ENCODE measurements around the gene HHIPL2.

The HHIPL2 gene

DNA sequence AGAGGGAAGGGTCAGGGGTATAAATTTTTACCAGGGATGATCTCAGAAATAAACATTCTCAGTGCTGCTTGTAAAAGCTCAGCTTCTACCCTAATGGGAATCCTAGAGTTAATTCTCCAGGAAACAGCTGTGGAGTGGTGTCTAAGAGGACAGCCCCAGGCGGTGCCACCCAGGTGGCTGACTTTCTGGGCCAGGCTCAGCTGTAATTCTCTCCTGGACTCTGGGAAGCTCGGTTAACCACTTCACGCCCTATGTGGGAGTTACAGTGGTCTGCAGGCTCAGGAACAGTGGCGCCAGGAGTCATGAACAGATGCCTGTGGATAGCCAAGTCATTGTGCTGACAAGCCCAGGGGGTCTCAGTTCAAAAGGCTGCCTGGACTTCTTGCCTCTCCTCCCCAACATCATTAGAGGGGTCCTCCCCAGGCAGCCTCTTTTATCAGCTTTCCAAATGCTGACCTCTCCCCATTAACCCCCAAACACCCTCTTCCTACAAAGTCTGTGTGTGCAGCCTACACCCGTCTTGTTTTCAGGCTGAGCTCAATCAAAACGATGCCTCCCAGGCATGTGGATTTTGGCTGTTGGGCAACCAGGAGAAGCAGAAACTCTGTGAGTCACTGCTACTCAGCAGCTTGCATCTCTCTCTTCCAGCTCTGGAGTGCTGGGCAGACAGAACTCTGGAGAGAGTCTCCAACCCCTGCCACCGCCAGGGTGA is 1.2 kb downstream of the HHIPL2 start:
- H3K4me3 ChIP-seq (ENCODE audit: control insufficient read depth, low read depth, low read length): peak overlapping the region; percentile 23
- peak; percentile 70 for DNase-seq (ENCODE audit: low read depth)
- TF ChIP-seq, protein P1, sequence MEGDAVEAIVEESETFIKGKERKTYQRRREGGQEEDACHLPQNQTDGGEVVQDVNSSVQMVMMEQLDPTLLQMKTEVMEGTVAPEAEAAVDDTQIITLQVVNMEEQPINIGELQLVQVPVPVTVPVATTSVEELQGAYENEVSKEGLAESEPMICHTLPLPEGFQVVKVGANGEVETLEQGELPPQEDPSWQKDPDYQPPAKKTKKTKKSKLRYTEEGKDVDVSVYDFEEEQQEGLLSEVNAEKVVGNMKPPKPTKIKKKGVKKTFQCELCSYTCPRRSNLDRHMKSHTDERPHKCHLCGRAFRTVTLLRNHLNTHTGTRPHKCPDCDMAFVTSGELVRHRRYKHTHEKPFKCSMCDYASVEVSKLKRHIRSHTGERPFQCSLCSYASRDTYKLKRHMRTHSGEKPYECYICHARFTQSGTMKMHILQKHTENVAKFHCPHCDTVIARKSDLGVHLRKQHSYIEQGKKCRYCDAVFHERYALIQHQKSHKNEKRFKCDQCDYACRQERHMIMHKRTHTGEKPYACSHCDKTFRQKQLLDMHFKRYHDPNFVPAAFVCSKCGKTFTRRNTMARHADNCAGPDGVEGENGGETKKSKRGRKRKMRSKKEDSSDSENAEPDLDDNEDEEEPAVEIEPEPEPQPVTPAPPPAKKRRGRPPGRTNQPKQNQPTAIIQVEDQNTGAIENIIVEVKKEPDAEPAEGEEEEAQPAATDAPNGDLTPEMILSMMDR (IDR thresholded peaks at IDR 0.05; ENCODE audit: control insufficient read depth, insufficient read depth, low read depth, low read length, missing control alignments): peak; percentile 41

DNA sequence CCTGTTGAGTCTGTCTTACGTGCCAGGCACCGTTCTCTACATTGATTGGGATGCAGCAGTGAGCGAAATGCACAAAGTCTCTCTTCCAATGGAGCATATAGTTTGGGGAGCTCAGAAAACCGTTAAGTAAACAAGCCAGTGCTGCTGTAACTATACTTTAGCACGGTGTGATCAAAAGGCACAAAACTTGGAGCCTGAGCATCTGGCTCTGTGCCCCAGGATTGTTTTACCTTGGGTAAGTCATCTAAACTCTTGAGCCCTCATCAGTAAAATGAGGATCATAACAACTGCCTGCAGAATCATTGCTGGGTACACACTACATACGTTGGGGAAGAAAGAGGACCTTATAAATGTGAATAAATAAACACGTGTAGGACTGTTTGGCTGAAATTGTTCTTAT is 1.8 kb downstream of the HHIPL2 start:
- no peak for DNase-seq (ENCODE audit: low read depth)

DNA sequence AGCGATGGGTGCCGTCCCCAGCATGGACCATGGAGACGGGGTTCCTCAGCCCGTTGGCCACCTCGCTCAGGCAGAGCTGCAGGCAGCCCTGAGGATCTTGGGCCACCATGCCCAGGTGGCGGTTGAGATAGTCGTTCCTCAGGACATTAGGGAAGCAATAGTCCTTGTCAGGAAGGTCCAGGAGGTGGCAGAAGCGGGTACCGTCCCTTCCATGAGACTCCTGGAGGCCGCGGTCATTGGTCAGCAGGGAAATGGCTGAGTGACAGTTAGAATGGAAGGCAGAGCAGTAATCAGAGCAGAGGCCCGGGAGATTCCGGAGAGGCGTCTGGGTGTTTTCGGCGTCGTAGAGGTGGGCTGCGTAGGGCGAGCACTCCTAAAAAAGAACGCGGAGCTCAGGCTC is 4.1 kb downstream of the HHIPL2 start:
- TF ChIP-seq, protein P1 (IDR thresholded peaks at IDR 0.05; ENCODE audit: control insufficient read depth, insufficient read depth, low read depth, low read length, missing control alignments): no peak
- no peak overlapping the region for H3K4me3 ChIP-seq (ENCODE audit: control insufficient read depth, low read depth, low read length)
- no peak for DNase-seq (ENCODE audit: low read depth)

More for the DNA sequence above, 1.8 kb downstream of the HHIPL2 start:
- H3K4me3 ChIP-seq (ENCODE audit: control insufficient read depth, low read depth, low read length): no peak overlapping the region
- TF ChIP-seq, protein P1 (IDR thresholded peaks at IDR 0.05; ENCODE audit: control insufficient read depth, insufficient read depth, low read depth, low read length, missing control alignments): no peak

DNA sequence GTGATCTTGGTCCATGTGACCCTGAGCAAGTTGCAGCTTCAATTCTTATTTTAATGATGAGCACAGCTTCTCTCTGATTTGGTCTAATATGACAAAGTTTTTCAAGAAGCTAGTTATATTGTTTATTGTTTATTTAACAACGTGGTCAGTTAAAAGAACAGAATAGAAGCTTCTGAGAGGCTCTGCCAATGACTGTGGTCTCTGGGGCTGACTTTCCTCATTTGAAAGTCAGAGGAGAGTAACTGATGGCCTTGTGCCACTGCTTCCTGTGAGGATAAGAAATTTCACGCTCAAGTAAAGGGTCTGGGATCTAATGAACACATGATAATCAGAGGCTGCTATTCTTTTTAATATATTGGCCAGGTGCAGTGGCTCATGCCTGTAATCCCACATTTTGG is 7.3 kb downstream of the HHIPL2 start:
- no peak overlapping the region for H3K4me3 ChIP-seq (ENCODE audit: control insufficient read depth, low read depth, low read length)
- TF ChIP-seq, protein P1 (IDR thresholded peaks at IDR 0.05; ENCODE audit: control insufficient read depth, insufficient read depth, low read depth, low read length, missing control alignments): no peak
- DNase-seq (ENCODE audit: low read depth): no peak

DNA sequence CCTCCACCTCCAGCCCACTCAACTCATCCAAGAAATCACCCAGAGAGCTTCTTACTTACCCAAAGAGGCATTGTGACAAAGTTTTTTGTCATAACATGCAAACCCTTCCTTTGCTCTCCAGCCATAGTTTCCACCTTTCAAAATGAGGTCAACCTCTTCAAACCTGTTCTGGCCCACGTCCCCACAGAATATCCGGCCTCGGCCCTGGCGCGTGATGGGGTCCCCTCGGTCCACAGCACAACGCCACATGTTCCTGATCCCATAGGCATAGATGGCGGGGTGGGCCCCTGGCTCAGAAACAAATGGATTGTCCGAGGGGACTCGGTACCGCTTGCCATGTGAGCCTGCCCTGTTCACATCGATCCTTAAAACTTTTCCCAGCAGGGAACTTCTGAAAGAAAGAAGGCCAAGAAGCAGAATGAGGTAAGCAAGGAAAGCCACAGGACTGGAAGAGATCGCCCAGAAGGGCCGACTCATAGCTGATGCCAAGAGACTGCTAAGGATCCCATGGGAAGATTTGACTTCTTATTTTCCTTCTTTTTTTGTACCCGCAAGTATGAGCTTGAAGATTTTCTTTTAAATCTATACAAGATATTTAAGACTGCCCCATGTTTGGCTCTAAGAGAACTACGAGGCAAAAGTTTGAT is 7.8 kb downstream of the HHIPL2 start:
- DNase-seq (ENCODE audit: low read depth): no peak
- TF ChIP-seq, protein P1 (IDR thresholded peaks at IDR 0.05; ENCODE audit: control insufficient read depth, insufficient read depth, low read depth, low read length, missing control alignments): no peak
- H3K4me3 ChIP-seq (ENCODE audit: control insufficient read depth, low read depth, low read length): no peak overlapping the region

DNA sequence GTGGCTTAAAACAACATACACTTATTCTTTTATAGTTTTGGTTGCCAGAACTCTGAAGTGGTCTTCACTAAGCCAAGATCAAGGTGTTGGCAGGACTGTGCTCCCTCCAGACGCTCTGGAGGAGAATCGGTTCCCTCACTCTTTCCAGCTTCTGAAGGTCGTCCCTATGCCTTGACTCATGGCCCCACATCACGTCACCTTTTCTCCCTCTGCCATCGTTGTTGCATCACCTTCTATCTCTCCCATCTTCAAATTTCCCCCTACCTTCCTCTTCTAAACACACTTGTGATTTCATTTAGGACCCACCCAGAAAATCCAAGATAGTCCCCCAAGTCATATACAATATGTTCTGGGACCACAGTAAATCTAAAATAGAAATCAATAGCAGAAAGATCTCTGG is 12.4 kb downstream of the HHIPL2 start:
- H3K4me3 ChIP-seq (ENCODE audit: control insufficient read depth, low read depth, low read length): no peak overlapping the region
- DNase-seq (ENCODE audit: low read depth): no peak
- TF ChIP-seq, protein P1 (IDR thresholded peaks at IDR 0.05; ENCODE audit: control insufficient read depth, insufficient read depth, low read depth, low read length, missing control alignments): no peak

All from AG09309 (cell line).